LNCaP clone FGC (cell line): ENCODE data around the gene TMEM182.
A peak's percentile ranks its signal among the peaks of the same experiment; 100 is the strongest.

ENCODE experiments used
- DNase-seq: peaks from one replicate; pipeline ENCODE4 v3.0.0-alpha.2; 2011; ENCODE audit warnings: low read depth
- H3K4me3 ChIP-seq: 2 replicates; pipeline ENCODE4 v1.5.1; 2011; ENCODE audit warnings: mild to moderate bottlenecking, low read depth, low read length, control low read depth
- CTCF ChIP-seq: IDR thresholded peaks from 2 replicates; pipeline ENCODE4 v1.5.1; 2012; ENCODE audit warnings: mild to moderate bottlenecking; ENCODE audit not compliant: control insufficient read depth, insufficient read depth; ENCODE audit errors: extremely low read depth

TMEM182 gene

GRCh38 chr2:102815285-102815684 lies 53.5 kb downstream of the TMEM182 start:
- no peak for TF ChIP-seq CTCF

DNA sequence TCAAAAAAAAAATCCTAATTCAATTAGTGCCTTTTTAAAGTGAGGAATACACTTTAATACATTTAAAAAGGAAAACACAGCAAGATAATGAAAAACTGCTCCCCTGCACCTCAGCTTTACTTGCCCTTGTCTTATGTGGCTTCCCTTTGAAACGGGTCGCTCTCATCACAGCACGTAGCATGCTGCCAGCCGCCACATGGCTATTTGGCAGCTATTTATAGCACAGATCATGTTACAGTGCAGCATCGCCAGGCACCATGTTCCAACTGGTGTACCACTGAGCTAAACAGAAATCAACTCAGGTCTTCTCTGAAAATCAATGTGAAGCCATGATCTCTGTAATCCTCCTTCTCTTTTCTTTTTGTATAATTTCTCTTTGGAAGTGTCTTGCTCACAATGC lies 65.1 kb downstream of the TMEM182 start:
- DNase-seq: no peak
- no peak for TF ChIP-seq CTCF
- H3K4me3 ChIP-seq: no peak overlapping the region

More at GRCh38 chr2:102815285-102815684, 53.5 kb downstream of the TMEM182 start:
- no peak for DNase-seq
- no peak overlapping the region for H3K4me3 ChIP-seq

DNA sequence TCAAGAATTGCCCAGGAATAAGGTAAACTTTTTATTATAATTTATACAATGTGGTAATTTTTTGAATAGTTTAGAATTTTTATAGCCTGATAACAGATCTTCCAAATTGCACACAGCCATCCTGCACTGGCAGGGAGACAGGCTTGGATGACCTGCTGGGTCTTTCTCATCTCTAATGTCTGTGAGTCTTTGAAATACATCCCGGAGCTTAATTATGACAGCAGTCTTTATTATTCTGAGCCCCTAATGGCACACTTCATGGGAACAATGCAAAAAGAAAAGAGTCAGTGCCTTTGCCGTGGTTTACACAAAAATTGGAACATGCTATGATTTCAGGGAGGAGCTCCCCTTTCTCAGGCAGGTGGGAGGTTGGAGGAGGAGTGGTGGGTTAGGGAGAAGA lies 71.0 kb downstream of the TMEM182 start:
- no peak overlapping the region for H3K4me3 ChIP-seq
- no peak for TF ChIP-seq CTCF
- DNase-seq: no peak

GRCh38 chr2:102834523-102835273 lies 72.9 kb downstream of the TMEM182 start:
- no peak for DNase-seq
- H3K4me3 ChIP-seq: no peak overlapping the region
- no peak for TF ChIP-seq CTCF

DNA sequence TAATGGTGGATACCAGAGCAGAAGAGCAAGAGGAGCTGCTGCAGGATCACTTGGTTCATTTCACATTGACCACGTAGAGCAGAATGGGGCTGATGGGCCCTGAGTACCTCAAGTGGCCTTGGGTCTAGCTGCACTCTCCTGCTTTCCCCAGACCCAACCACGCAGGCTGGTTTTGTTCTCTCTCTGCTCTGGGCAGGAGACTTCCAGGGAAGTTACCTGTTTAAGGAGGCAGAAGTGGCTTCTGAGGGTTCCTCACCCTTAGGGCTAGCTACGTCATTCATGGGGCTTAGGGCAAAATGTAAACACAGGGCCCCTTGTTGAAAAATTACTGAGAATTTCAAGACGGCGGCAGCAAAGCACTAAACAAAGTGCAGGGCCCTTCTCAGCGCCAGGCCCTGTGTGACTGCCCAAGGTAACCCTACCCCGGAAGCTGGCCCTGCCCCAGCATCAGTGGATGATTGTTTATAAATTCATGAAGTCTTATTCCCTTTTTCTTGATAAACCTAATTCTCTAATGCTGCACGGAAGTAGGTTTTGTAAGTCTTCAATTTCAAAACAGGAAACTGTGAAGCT lies 75.9 kb downstream of the TMEM182 start:
- TF ChIP-seq CTCF: no peak
- DNase-seq: no peak

DNA sequence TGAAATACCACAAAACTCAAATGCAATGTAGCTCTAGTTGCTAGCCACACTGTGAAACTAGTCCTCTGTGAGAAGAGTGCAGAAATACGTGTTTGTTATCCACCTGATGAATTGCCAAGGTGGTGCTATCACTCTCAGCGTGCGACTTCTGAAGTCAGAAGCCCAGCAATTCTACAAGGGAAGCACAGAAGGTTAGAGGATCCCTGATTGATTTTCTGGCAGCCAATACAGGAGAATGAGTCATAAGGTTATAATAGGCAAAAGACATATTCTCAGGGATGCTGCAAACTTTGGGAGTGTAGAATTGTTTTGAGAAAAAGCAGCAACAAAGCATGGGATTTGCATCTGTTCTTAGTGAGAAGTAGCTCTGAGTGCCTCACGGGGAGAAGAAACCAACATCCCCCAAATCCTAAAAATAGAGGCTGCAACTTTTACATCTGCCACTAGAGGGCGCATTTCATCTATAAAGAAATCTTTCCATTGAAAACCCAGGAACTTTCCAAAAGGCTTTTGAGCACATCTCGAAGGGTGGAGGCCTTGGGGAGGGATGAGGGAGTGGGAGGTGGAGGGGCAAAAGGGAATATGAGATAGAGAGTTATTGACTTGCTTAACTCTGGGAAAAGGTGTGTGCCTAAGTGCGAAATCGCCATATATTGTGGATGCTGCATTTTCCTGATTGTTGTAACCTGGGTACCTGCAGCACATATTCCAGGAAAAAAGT lies 78.0 kb downstream of the TMEM182 start:
- no peak for DNase-seq
- peak; percentile 54 for TF ChIP-seq CTCF
- no peak overlapping the region for H3K4me3 ChIP-seq

More for the DNA sequence above, 75.9 kb downstream of the TMEM182 start:
- no peak overlapping the region for H3K4me3 ChIP-seq
